ENCODE data around the gene SLC9C2. TPM values are rescaled to one million over a fixed set of nuclear protein-coding genes. Genes with fewer than 3 reads are reported as not detected.

Gene SLC9C2
- total RNA-seq, 4 donors from 2014 or later, result not detected

- Histone ChIP-seq H3K9me3 (no peaks in the 10 kb centered on the region), H3K4me3 (no peak overlapping the region), H3K4me1 (no peaks in the 10 kb centered on the region), H3K36me3 (no peaks in the 10 kb centered on the region), H3K27me3 (no peaks in the 10 kb centered on the region), H3K27ac (no peak overlapping the region)
- ATAC-seq, result no peak
- no peak for TF ChIP-seq CTCF (IDR thresholded peaks at IDR 0.05)
- TF ChIP-seq POLR2AphosphoS5 (IDR thresholded peaks at IDR 0.05), result no peak
- no peak for TF ChIP-seq POLR2A (IDR thresholded peaks at IDR 0.05)
- TF ChIP-seq EP300 (IDR thresholded peaks at IDR 0.05), result no peak
- 43 to 71% methylated on average over 1 of the region's 1 CpG for WGBS, 2 donors (ENCODE audit: low coverage in 1 of 2)
These were observed 12.3 kb downstream of the SLC9C2 start for GRCh38 chr1:173590557-173590956.

- Histone ChIP-seq H3K9me3 (no peaks in the 10 kb centered on the region), H3K4me1 (no peaks in the 10 kb centered on the region), H3K4me3 (no peak overlapping the region), H3K36me3 (no peaks in the 10 kb centered on the region), H3K27me3 (no peaks in the 10 kb centered on the region), H3K27ac (no peak overlapping the region)
- WGBS, 2 donors (ENCODE audit: low coverage in 1 of 2), result 21 to 64% methylated on average over 1 of the region's 1 CpG
- TF ChIP-seq POLR2AphosphoS5 (IDR thresholded peaks at IDR 0.05), result no peak
- no peak for TF ChIP-seq CTCF (IDR thresholded peaks at IDR 0.05)
- no peak for TF ChIP-seq EP300 (IDR thresholded peaks at IDR 0.05)
- TF ChIP-seq POLR2A (IDR thresholded peaks at IDR 0.05), result no peak
- no peak for ATAC-seq
These were observed 21.3 kb downstream of the SLC9C2 start for GRCh38 chr1:173581383-173582079.

GRCh38 chr1:173580658-173581057 is 22.2 kb downstream of the SLC9C2 start:
- Histone ChIP-seq H3K9me3 (no peaks in the 10 kb centered on the region), H3K27me3 (no peaks in the 10 kb centered on the region), H3K36me3 (no peaks in the 10 kb centered on the region), H3K4me1 (no peaks in the 10 kb centered on the region), H3K27ac (no peak overlapping the region), H3K4me3 (no peak overlapping the region)
- no peak for ATAC-seq
- TF ChIP-seq POLR2AphosphoS5 (IDR thresholded peaks at IDR 0.05) (no peak), EP300 (IDR thresholded peaks at IDR 0.05) (no peak), POLR2A (IDR thresholded peaks at IDR 0.05) (no peak), CTCF (IDR thresholded peaks at IDR 0.05) (no peak)
- 80 to 82% methylated on average over 2 of the region's 3 CpGs for WGBS, 2 donors (ENCODE audit: low coverage in 1 of 2)

- ATAC-seq, result no peak
- no peaks in the 10 kb centered on the region for H3K36me3 ChIP-seq
- no peaks in the 10 kb centered on the region for H3K4me1 ChIP-seq
- no peaks in the 10 kb centered on the region for H3K27me3 ChIP-seq
- TF ChIP-seq POLR2A (IDR thresholded peaks at IDR 0.05) (no peak), EP300 (IDR thresholded peaks at IDR 0.05) (no peak), CTCF (IDR thresholded peaks at IDR 0.05) (no peak), POLR2AphosphoS5 (IDR thresholded peaks at IDR 0.05) (no peak)
- H3K4me3 ChIP-seq, result no peak overlapping the region
- no peaks in the 10 kb centered on the region for H3K9me3 ChIP-seq
- 73 to 83% methylated on average over 2 to 3 of the region's 3 CpGs for WGBS, 2 donors (ENCODE audit: low coverage in 1 of 2)
- H3K27ac ChIP-seq, result no peak overlapping the region
These were observed 22.8 kb downstream of the SLC9C2 start for GRCh38 chr1:173580071-173580470.

- Histone ChIP-seq H3K4me3 (no peak overlapping the region), H3K36me3 (no peaks in the 10 kb centered on the region), H3K27ac (no peak overlapping the region), H3K9me3 (no peaks in the 10 kb centered on the region), H3K27me3 (no peaks in the 10 kb centered on the region), H3K4me1 (no peaks in the 10 kb centered on the region)
- TF ChIP-seq POLR2A (IDR thresholded peaks at IDR 0.05) (no peak), CTCF (IDR thresholded peaks at IDR 0.05) (no peak), EP300 (IDR thresholded peaks at IDR 0.05) (no peak), POLR2AphosphoS5 (IDR thresholded peaks at IDR 0.05) (no peak)
- WGBS, 2 donors (ENCODE audit: low coverage in 1 of 2), result 90 to 93% methylated on average over 3 to 4 of the region's 4 CpGs
- ATAC-seq, result no peak
These were observed 29.3 kb downstream of the SLC9C2 start for GRCh38 chr1:173573596-173573995.

Data from gastroesophageal sphincter (tissue), 4 donors.